ENCODE measurements around the gene CTSE. TPM values are rescaled to one million over a fixed set of nuclear protein-coding genes. Genes with fewer than 3 reads are reported as not detected.

CTSE gene
- polyA plus RNA-seq, 1 donor (not counting 4 experiments of a cell fraction or from before 2014, with no cell fraction given) = 0.33 TPM

DNA sequence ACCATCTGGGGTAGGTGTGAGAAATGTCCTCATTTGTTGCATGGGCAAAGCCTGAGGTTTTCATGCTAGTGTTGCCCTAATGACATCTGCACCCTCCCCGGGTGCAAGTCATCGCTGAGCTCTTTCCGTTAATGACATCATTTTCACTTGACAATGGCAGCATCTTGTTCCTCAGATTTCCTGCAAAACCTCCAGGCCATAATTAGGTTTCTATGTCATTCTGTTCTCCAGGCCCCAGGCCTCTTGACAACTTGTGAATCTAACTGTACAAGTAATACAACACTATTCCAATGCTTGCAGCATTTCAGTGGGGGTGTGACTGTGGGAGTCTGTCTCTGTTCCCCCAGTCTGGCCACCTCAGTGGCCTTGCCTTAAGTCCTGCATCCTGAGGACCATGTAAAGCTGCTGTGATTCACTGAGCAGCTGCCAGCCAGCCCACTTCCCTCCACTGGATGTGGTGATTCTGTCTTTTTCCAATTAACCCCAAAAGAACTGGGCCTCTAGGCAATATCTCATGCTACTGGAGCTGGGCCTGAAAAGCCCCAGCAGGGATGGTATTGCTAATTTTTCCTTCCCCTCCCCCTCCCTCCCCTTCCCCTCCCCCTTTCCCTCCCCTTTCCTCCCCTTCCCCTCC is 43.3 kb downstream of the CTSE start:
- FAIRE-seq (no peak), DNase-seq (ENCODE audit: low read depth, low spot score) (no peak)
- Histone ChIP-seq H3K4me1 (ENCODE audit: control insufficient read depth, extremely low read depth, insufficient read depth, low read length) (peaks cover 23% of the 10 kb centered on the region), H3K79me2 (ENCODE audit: control insufficient read depth, insufficient read depth, low read length) (no peaks in the 10 kb centered on the region), H4K20me1 (ENCODE audit: control insufficient read depth, extremely low read depth, insufficient read depth, low read length) (no peaks in the 10 kb centered on the region), H3K27me3 (ENCODE audit: control insufficient read depth, extremely low read depth, insufficient read depth, low read length) (no peaks in the 10 kb centered on the region), H3K9me1 (ENCODE audit: control insufficient read depth, extremely low read depth, insufficient read depth, low read length) (peaks cover 6% of the 10 kb centered on the region), H3K9me3 (ENCODE audit: control insufficient read depth, low read depth, low read length) (no peaks in the 10 kb centered on the region), H3K4me3 (ENCODE audit: control insufficient read depth in 2 of 3, extremely low read depth in 1 of 3, insufficient read depth in 2 of 3, low read depth in 1 of 3, low read length in 3 of 3) (no peak overlapping the region), H3K27ac (ENCODE audit: control insufficient read depth, insufficient read depth, low read length) (no peak overlapping the region), H3K9ac (ENCODE audit: control insufficient read depth, extremely low read depth, insufficient read depth, low read length) (no peak overlapping the region), H3K36me3 (ENCODE audit: control insufficient read depth in 2 of 2, extremely low read depth in 1 of 2, insufficient read depth in 2 of 2, low read length in 2 of 2) (peaks cover 8 to 10% of the 10 kb centered on the region in 2 experiments), H3K4me2 (ENCODE audit: control insufficient read depth, extremely low read depth, insufficient read depth, low read depth, low read length) (no peak overlapping the region), H2AFZ (ENCODE audit: control insufficient read depth, low read length) (no peak overlapping the region)
- no peak for TF ChIP-seq EZH2 (IDR thresholded peaks at IDR 0.05; ENCODE audit: low read length)
- TF ChIP-seq, protein P1, sequence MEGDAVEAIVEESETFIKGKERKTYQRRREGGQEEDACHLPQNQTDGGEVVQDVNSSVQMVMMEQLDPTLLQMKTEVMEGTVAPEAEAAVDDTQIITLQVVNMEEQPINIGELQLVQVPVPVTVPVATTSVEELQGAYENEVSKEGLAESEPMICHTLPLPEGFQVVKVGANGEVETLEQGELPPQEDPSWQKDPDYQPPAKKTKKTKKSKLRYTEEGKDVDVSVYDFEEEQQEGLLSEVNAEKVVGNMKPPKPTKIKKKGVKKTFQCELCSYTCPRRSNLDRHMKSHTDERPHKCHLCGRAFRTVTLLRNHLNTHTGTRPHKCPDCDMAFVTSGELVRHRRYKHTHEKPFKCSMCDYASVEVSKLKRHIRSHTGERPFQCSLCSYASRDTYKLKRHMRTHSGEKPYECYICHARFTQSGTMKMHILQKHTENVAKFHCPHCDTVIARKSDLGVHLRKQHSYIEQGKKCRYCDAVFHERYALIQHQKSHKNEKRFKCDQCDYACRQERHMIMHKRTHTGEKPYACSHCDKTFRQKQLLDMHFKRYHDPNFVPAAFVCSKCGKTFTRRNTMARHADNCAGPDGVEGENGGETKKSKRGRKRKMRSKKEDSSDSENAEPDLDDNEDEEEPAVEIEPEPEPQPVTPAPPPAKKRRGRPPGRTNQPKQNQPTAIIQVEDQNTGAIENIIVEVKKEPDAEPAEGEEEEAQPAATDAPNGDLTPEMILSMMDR (optimal IDR thresholded peaks at IDR 0.05 in 1 of 3, IDR thresholded peaks at IDR 0.05 in 1 of 3, conservative IDR thresholded peaks at IDR 0.05 in 1 of 3; ENCODE audit: extremely low read depth in 1 of 3, insufficient read depth in 2 of 3, low read length in 3 of 3) = no peak
- dilution Hi-C loops (cut with MboI; ENCODE audit: extremely low pct_ligation_motif_present, low sequenced_read_pairs) = no loop called here

GRCh38 chr1:205979301-205979700 is 44.4 kb downstream of the CTSE start:
- Histone ChIP-seq H4K20me1 (ENCODE audit: control insufficient read depth, extremely low read depth, insufficient read depth, low read length) (no peaks in the 10 kb centered on the region), H3K9ac (ENCODE audit: control insufficient read depth, extremely low read depth, insufficient read depth, low read length) (no peak overlapping the region), H2AFZ (ENCODE audit: control insufficient read depth, low read length) (no peak overlapping the region), H3K9me3 (ENCODE audit: control insufficient read depth, low read depth, low read length) (no peaks in the 10 kb centered on the region), H3K9me1 (ENCODE audit: control insufficient read depth, extremely low read depth, insufficient read depth, low read length) (peaks cover 6% of the 10 kb centered on the region), H3K27ac (ENCODE audit: control insufficient read depth, insufficient read depth, low read length) (no peak overlapping the region), H3K36me3 (ENCODE audit: control insufficient read depth in 2 of 2, extremely low read depth in 1 of 2, insufficient read depth in 2 of 2, low read length in 2 of 2) (peaks cover 6 to 7% of the 10 kb centered on the region in 2 experiments), H3K4me2 (ENCODE audit: control insufficient read depth, extremely low read depth, insufficient read depth, low read depth, low read length) (no peak overlapping the region), H3K4me3 (ENCODE audit: control insufficient read depth in 2 of 3, extremely low read depth in 1 of 3, insufficient read depth in 2 of 3, low read depth in 1 of 3, low read length in 3 of 3) (no peak overlapping the region), H3K4me1 (ENCODE audit: control insufficient read depth, extremely low read depth, insufficient read depth, low read length) (peaks cover 12% of the 10 kb centered on the region), H3K27me3 (ENCODE audit: control insufficient read depth, extremely low read depth, insufficient read depth, low read length) (no peaks in the 10 kb centered on the region), H3K79me2 (ENCODE audit: control insufficient read depth, insufficient read depth, low read length) (no peaks in the 10 kb centered on the region)
- dilution Hi-C loops (cut with MboI; ENCODE audit: extremely low pct_ligation_motif_present, low sequenced_read_pairs) = no loop called here
- TF ChIP-seq EZH2 (IDR thresholded peaks at IDR 0.05; ENCODE audit: low read length) = no peak
- TF ChIP-seq, protein P1 (optimal IDR thresholded peaks at IDR 0.05 in 1 of 3, IDR thresholded peaks at IDR 0.05 in 1 of 3, conservative IDR thresholded peaks at IDR 0.05 in 1 of 3; ENCODE audit: extremely low read depth in 1 of 3, insufficient read depth in 2 of 3, low read length in 3 of 3) = no peak
- FAIRE-seq (no peak), DNase-seq (ENCODE audit: low read depth, low spot score) (no peak)
